Stimulated activated CD4-positive, alpha-beta T cell treated with anti-CD3 and anti-CD28 coated beads, Interleukin-4, amount 100 ng/mL, for 4 hours (primary cell): ENCODE results near the gene RRAS.
"Not testable (repeated sequence)": the region's sequence is repeated elsewhere in the genome, so short reads cannot be mapped to it uniquely, and the experiment has no call there.

Experiments
- DNase-seq, 2 experiments: peaks; one replicate each; pipeline ENCODE4 v3.0.0-alpha.2; 2020

Gene RRAS

DNA sequence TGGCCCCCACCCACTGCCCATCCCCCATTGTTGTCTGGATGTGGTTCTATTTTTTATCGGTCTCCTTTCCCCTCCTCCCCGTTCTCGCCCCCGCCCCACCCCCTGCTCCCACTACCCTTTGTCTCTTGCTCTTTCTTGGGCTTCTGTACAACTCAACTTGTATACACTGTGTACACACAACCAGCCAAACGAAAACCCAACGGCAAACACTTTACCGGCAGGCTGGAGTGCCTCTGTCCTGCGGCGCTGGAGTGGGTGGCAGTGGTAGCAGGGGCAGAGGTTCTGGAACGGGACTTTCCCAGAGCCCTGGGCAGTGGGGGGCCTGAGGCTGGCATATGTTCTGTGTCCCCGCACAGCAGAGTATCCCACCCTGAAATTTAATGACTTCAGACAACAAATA, 13.7 kb downstream of the RRAS start:
- no peak for DNase-seq

DNA sequence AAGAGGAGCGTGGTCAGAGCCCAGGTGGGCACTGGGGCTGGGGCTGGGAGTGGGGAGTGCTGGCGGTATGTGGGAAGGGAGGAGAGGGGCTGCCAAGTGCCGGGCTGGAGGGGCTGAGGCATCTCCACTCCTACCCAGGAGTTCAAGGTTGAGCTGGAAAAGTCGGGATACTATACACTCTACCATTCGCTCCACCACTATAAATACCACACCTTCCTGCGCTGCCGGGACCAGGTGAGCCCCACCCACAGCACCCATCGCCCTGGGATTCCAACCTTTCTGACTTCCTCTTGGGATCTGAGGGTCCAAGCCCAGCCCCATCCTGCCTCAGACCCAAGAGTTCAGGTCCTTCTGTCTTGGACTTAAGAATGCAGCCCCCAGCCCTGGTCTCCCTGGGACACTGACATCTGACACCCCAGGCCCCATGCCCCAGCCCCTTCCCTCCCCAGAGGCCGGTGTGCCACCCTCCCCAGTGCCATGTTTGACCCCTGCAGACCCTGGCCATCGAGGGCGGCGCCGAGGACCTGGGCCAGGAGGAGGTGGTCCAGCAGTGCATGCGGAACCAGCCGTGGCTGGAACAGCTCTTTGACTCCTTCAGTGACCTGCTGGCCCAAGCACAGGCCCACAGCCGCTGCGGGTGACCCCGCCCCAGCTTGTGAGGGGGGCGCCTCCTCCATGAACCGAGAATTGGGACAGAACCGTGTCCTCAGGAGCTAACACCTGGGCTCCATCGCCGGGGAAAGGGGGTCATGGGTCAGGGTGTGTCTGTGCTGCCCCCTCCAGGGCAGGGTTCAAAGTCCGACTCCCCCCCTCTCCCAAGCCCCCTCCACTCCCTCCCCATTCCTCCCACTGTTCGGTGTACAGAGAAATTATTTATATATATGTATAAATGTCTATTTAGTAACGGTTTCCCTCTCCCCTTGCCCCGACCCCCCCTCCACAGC, 14.7 kb downstream of the RRAS start:
- DNase-seq = no peak

DNA sequence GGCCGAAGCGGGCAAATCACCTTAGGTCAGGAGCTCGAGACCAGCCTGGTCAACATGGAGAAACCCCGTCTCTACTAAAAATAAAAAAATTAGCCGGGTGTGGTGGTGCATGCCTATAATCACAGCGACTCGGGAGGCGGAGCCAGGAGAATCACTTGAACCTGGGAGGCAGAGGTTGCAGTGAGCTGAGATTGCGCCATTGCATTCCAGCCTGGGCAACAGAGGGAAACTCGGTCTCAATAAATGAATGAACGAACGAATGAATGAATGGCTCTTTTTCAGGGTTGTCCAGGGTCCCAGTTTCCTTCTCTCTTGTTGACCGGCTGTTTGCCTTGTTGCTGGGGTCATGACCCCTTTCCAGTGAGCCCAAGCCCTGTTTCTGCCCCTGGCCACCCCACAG, 22.1 kb downstream of the RRAS start:
- not testable (repeated sequence) for DNase-seq

DNA sequence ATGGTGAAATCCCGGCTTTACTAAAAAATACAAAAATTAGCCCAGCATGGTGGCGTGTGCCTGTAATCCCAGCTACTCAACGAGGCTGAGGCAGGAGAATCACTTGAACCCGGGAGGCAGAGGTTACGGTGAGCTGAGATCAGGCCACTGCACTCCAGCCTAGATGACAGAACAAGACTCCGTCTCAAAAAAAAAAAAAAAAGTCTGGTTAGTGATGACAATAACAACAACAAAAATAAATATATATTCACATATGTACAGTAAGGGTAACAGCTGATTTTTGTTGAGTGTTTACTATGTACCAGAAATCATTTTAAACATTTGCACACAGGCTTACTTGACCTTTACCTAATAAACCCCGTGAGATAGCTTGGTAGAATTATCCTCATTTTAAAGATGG, 23.0 kb downstream of the RRAS start:
- DNase-seq = no peak

DNA sequence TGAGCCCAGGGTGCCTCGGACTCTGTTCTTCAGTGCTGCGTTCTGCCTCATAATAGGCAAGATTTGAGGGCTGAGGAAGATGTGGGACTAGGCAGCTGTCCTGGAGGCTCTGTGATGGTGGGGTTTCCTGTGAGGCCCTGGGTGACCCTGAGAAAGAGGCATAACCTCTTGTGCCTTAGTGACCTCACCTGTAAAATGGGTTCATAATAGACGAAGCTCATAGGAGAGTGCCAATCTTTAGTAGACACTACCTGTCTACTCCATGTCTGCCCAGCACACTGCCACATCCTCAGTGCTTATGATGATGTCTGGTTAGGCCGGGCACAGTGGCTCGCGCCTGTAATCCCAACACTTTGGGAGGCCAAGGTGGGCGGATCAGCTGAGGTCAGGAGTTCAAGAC, 23.4 kb downstream of the RRAS start:
- DNase-seq = no peak

DNA sequence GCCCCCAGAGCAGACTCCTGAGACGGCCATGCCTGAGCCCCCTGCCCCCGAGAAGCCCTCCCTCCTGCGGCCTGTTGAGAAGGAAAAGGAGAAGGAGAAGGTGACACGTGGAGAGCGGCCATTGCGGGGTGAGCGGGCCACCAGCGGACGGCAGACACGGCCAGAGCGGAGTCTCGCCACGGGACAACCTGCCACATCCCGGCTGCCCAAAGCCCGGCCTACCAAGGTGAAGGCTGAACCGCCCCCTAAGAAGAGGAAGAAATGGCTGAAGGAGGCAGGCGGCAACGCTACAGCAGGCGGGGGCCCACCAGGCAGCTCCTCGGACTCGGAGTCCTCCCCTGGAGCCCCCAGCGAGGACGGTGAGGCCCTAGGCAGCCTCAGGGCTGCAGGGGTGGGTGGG, 24.1 kb downstream of the RRAS start:
- DNase-seq = no peak

DNA sequence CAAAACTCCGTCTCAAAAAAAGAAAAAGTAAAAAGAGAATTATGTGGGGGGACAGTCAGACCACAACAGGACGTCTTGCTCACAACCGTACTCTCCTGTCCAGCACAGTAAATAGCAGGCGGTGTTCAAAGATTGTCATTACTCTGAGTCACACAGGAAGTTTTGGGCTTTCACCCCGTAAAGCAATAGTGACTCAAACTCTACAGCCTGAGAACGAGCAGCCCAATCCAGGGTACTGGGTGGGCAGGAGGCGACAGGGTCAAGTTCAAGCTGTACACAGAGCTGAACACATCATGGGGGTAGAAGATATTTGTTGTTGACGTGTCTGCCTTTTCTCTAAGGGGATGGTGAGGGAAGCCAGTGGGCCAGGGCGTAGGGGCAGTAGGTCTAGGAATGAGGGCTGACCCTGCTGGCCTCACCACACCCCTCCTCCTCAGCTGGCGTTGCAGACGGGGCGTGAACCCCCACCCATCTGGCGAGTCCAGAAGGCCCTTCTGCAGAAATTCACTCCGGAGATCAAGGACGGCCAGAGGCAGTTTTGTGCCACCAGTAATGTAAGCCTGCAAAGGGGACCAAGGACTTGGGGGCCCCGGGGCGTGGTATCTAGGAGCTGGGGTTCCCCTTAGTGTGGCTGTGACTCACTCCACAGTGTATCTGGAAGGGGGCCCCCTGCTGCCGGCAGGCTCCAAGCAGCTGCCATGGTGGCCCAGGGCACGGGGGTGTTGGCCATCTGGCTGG, 25.7 kb downstream of the RRAS start:
- DNase-seq = no peak

DNA sequence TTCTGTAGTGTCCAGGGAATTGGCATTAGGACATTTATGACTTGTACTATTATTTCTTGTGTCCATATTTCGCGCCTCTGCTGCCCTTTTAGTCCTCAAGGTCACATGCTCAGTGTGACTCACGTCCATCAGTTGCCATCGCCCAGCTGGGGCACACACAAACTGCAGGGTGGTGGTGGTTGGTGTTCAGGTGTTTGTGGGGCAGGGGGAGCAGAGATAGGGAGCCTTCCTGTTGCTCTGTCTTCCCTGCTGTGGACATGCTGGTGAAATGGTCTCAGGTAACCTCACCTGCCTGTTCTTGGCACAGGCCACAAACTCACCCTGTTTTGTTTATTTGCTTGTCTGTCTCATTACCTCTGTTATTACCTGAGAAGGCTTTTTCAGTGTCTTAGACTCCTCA, 26.6 kb downstream of the RRAS start:
- DNase-seq = no peak

DNA sequence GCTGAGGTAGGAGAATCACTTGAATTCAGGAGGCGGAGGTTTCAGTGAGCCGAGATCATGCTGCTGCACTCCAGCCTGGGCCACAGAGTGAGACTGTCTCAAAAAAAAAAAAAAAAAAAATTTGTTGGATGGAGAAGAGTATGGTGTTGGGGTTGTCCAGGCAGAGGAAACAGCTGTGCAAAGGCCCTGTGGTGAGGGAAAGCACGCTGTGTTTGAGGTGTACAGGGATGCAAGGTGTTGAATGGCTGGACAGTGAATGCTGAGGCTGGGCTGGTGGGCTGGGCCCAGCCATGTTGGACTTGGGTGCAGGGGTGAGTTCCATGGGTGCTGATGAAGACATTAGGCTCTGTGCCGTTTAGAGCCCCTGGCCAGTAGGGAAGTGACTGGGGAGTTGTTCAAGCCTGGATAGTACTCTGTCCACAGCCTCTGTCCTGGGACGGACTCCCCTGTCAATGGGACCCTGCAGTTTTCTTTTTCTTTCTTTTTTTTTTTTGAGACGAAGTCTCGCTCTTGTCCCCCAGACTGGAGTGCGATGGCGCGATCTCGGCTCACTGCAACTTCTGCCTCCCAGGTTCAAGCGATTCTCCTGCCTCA, 30.3 kb downstream of the RRAS start:
- DNase-seq = no peak

DNA sequence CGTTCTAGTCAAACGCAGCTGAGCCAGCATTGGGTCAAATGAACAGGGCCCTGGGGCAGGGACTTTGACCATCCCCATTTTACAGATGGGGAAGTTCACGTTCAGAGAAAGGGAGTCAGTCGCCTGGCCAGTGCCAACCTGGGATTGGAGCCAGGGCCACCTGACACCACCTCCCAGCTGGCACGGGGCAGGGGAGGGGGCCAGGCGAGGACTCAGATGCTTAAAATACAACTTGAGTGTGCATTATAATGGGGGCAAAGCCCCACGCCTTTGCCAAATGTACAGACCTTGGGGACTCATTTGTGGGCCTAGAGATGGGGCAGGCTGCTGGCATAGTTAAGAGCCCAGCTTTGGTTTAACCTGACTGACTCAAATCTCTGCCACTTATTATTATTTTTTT, 34.3 kb downstream of the RRAS start:
- DNase-seq = no peak

DNA sequence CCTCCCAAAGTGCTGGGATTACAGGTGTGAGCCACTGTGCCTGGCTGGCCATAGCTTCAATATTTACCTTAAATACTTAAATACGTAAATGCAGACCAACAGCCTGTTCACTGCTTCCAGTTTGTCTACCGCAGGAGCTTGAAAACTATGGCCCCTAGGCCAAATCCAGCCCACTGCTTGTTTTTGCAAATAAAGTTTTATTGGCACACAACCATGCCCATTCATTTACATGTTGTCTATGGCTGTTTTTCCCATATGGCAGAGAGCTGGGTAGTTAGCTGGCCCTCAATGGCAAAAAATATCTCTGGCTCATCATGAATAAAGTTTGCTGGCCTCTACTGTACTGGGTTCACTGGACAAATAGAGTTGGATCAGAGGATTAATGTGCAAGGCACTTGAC, 37.1 kb downstream of the RRAS start:
- no peak for DNase-seq

DNA sequence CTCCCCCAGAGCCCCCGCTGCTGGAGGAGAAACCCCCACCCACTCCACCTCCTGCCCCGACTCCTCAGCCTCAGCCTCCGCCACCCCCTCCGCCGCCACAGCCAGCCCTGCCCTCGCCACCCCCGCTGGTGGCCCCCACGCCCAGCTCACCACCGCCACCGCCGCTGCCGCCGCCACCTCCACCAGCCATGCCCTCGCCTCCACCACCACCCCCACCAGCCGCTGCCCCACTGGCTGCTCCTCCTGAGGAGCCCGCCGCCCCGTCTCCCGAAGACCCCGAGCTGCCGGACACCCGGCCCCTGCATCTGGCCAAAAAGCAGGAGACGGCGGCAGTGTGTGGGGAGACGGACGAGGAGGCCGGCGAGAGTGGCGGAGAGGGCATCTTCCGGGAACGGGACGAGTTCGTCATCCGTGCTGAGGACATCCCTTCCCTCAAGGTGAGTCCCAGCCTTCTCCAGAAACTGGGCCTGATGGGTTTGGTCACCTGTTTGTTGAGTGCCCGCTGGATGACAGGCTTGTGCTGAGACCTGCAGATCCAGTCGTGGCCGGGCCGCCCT, 38.4 kb downstream of the RRAS start:
- no peak for DNase-seq

DNA sequence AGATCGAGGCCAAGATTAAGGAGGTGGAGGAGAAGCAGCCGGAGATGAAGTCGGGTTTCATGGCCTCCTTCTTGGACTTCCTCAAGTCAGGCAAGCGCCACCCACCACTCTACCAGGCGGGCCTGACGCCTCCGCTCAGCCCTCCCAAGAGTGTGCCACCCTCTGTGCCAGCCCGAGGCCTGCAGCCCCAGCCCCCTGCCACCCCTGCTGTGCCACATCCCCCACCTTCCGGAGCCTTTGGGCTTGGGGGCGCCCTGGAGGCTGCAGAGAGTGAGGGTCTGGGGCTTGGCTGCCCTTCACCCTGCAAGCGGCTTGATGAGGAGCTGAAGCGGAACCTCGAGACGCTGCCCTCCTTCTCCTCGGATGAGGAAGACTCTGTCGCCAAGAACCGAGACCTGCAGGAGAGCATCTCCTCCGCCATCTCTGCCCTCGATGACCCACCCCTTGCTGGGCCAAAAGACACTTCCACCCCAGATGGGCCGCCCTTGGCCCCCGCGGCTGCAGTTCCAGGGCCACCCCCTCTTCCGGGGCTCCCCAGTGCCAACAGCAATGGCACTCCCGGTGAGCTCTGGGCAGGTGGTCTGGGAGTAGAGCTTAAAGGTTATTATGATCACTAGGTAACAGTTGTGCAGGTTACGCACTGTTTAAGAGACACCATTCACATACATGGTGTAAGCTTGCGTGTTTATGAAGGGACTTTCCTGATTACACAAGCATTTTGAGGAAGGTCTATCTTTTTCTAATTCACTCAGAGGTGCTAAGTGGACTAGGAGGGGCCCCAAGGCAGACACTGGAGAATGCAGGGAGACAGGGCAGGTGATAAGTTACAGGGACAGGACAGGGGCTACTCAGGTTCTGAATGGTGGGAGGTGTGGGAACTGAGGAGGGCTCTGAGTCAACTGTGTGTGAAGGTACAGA, 40.3 kb downstream of the RRAS start:
- DNase-seq = no peak

DNA sequence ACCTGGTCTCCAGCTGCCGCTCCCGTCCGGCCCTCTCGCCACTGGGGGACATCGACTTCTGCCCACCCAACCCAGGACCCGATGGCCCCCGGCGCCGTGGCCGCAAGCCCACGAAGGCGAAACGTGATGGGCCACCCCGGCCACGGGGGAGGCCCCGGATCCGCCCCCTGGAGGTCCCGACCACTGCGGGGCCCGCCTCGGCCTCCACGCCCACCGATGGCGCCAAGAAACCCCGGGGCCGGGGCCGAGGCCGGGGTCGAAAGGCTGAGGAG, 42.3 kb downstream of the RRAS start:
- DNase-seq = no peak

DNA sequence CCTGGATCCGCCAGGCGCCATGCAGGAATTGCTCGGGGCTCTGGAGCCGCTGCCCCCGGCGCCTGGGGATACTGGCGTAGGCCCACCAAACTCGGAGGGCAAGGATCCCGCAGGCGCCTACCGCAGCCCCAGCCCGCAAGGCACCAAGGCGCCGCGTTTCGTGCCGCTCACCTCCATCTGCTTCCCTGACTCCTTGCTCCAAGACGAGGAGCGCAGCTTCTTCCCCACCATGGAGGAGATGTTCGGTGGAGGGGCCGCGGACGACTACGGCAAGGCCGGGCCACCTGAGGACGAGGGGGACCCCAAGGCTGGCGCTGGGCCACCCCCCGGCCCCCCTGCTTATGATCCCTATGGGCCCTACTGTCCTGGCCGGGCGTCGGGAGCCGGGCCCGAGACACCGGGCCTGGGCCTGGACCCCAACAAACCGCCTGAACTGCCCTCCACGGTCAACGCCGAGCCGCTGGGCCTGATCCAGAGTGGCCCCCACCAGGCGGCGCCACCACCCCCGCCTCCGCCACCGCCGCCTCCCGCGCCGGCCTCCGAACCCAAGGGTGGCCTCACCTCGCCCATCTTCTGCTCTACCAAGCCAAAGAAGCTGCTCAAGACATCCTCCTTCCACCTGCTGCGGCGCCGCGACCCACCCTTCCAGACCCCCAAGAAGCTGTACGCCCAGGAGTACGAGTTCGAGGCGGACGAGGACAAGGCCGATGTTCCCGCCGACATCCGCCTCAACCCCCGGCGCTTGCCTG, 42.8 kb downstream of the RRAS start:
- no peak for DNase-seq

DNA sequence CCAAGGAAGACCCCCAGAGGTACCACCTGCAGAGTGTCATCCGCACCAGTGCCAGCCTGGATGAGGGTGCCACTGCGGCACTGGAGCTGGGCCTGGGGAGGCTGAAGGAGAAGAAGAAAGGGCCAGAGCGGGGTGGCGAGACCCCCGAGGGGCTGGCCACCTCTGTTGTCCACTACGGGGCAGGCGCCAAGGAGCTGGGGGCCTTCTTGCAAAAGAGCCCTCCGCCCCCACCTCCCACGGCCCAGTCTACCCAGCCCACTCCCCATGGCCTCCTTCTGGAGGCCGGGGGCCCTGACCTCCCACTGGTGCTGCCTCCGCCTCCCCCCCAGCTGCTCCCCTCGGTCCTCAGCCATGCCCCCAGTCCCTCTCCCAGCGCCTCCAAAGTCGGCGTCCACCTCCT, 43.5 kb downstream of the RRAS start:
- DNase-seq = no peak

DNA sequence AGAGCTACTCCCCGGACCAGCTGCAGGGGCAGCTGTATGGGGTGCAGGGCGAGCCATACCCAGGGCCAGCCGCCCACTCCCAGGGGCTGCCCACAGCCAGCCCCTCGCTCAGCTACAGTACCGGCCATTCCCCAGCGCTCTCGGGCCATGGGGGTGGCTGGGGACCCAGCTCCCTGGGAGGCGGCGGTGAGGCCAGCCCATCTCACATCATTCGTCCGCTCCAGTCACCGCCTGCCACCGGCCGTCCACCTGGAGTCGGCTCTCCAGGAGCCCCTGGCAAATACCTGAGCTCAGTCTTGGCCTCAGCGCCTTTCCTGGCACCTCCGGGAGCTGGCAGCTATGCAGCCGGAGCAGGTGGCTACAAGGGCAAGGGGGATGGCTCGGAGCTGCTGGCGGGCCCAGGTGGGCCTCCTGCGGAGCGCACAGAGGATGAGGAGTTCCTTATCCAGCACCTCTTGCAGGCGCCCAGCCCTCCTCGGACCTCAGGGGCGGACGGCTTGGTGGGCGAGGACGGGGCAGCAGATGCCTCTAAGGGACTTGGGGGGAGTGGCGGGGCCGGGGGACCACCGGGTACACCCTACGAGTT, 44.0 kb downstream of the RRAS start:
- no peak for DNase-seq

DNA sequence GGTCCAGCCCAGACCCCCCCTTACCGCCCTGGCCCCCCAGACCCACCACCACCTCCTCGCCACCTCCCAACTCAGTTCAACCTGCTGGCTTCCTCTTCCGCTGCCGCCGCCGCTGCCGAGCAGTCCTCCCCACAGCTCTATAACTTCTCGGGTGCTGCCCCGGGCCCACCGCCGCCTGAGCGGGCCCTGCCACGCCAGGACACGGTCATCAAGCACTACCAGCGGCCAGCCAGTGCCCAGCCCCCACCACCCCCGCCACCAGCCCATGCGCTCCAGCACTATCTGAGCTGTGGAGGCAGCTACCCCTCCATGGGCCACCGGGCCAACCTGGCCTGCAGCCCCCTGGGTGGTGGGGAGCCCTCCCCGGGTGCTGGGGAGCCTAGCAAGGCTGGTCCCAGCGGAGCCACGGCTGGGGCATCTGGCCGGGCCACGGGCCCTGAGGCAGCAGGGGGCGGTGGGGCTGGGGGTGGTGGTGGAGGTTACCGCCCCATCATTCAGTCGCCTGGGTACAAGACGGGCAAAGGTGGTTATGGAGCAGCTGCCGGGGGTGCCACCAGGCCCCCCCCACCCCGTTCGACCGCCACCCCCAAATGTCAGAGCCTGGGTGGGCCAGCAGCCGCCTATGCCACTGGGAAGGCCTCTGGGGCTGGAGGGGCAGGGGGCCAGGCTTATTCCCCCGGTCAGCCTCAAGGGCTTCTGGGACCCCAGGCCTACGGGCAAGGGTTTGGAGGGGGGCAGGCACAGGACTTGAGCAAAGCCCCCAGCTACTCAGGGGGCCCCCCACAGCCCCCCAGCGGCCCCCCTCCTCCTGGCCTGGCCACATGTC, 44.7 kb downstream of the RRAS start:
- DNase-seq = no peak

DNA sequence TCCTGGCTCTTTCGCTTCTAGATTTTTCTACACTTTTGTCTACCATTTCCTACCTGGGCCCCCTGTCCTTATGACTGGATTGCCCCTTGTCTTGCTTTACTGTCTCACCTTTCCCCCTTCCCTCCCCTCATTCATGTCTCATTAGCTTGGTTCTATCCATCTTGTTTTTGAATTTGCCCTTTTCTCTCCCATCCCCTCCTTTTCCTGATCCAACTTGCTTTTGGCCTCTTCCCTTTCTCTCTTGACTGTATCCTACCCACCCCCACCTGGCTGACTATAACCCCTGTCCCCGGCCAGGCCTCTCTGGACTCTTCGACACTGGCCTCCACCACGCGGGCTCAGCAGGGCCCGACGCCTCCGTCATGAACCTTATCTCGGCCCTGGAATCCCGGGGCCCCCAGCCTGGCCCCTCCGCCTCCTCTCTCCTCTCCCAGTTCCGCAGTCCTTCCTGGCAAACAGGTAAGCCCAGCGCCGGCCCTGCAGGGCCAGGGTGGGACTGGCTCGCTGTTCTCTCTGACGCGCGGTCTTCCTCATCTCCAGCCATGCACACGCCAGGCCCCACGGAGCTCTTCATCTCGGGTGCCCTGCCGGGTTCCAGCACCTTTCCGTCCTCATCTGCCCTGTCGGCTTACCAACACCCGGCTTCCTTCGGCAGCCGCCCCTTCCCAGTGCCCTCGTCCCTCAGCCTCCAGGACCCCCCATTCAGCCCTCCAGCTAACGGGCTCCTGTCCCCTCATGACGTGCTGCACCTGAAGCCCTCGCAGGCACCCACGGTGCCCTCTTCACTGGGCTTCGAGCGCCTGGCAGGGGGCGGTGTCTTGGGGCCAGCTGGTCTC, 45.6 kb downstream of the RRAS start:
- no peak for DNase-seq
